HL-60/S4 treated with phorbol 12-myristate 13-acetate at 8.2 ng/mL for 4 days and 3 days (cell line): Measurements from ENCODE around the gene RASL12.
"Not testable (repeated sequence)": the region's sequence is repeated elsewhere in the genome, so short reads cannot be mapped to it uniquely, and the experiment has no call there.

ENCODE experiments used
- in situ Hi-C: fragments of 300-500 bp; cut with MboI; formaldehyde crosslinking; loops from 2 replicates; pipeline ENCODE4 v1.15.0; 2022; ENCODE audit warnings: low sequenced_read_pairs

The RASL12 gene, protein sequence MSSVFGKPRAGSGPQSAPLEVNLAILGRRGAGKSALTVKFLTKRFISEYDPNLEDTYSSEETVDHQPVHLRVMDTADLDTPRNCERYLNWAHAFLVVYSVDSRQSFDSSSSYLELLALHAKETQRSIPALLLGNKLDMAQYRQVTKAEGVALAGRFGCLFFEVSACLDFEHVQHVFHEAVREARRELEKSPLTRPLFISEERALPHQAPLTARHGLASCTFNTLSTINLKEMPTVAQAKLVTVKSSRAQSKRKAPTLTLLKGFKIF

GRCh38 chr15:65067645-65068402 lies at the start of gene RASL12:
Gene RASL12, minus strand, starts transcription at chr15:65067991. Its CDS starts 156 bp downstream, at chr15:65067835.
- in situ Hi-C loops = no loop called here

DNA sequence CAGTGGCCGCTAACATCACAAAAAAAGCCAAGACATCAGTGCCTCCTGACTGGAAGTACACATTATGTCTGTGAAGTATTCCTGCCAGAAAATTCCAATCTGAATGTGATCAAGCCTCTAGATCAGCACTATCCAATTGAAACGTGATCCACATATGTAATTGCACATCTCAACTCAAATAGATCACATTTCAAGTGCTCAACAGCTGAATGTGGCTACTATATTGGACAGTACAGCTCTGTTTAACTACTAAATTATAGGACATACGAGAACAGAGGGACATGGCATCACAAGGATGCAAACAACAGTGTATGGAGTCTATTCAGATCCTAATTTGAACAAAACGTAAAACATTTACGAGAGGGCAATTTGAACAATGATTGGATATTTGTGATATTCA lies 47.8 kb upstream of the RASL12 start:
- in situ Hi-C loops = no loop called here

- in situ Hi-C loops = no loop called here
Observed at GRCh38 chr15:65115086-65115485, 47.3 kb upstream of the RASL12 start, which contains the start of gene UBAP1L. Gene UBAP1L, minus strand, starts transcription at chr15:65115200. Its CDS starts 8,985 bp downstream, at chr15:65106215.

GRCh38 chr15:65110676-65111292 lies 43.0 kb upstream of the RASL12 start:
- in situ Hi-C loops = no loop called here

- in situ Hi-C loops = no loop called here
Observed at GRCh38 chr15:65106011-65106590, 38.3 kb upstream of the RASL12 start.

DNA sequence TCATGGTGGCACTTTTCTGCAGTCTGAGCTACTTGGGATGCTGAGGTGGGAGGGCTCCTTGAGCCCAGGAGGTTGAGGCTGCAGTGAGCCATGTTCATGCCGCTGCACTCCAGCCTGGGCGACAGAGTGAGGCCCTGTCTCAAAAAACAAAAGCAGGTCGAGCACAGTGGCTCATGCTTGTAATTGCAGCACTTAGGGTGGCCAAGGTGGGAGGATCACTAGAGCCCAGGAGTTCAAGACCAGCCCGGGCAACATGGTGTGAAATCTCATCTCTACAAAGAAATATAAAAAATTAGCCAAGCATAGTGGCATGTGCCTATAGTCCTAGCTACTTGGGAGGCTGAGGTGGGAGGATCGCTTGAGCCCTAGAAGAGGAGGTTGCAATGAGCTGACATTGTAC lies 37.2 kb upstream of the RASL12 start:
- in situ Hi-C loops = no loop called here

GRCh38 chr15:65102912-65103311 lies 35.1 kb upstream of the RASL12 start:
- in situ Hi-C loops = no loop called here

DNA sequence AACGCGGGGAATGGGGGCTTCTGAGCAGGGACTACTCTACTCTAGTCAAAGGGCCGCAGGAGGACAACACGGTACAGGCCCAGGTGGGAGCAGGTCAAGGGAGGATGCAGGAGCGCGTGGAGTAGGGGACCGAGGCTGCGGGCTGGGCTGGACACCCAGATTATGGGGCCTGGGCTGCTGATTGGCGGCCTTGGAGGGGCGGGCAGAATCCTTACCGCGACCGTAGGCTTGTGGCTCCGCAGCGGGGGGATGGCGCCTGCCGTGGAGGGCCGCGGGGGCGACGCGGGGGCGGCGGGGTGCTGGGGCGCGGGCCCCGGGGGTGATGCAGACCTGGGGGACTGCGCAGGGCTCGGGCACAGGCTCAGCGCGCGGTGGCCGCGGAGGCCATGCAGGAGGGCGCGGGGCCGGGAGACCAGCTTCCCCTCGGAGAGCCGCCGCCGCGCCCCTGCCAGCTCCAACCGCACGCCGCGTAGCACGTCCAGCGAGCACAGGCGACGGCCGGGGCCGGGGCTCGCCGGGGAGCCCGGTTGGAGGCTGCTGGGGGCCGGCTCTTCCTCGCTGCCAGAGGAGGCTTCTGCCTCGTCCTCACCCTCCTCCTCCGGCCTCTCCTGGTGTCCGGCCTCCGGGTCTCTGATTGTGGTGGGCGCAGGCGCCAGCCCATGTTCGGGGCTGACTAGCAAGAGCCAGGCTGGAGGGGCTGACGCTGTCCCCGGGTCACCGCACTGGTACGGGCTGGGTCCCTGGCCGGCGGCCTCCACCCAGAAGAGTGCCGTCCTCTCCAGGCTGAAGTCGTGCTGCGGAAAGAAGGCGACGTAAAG lies 34.3 kb upstream of the RASL12 start:
- in situ Hi-C loops = no loop called here

DNA sequence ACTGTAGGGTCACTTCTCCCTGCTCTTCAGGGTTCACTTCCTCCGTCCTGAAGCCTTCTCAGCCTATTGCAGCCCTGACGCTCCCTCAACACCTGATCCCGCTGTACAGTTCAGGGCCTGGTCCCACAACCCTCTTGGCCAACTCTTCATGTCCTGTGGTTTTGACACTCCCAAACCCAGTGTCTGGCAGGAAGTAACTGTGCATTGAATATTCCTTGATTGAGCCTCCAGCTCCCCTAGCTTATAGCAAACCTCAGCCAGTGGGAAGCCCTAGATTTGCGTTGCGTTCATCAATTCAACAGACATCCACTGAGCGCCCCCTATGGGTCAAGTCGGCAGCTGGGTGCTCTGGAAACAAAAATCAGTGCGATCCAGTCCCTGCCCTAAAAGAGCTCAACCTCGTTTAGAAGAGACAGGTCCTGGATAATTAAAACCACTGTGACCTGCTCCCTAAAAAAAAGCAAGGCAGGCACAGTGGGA lies 33.7 kb upstream of the RASL12 start:
- in situ Hi-C loops = no loop called here

- in situ Hi-C loops = no loop called here
Observed at GRCh38 chr15:65100442-65100841, 32.7 kb upstream of the RASL12 start.

GRCh38 chr15:65099801-65100200 lies 32.0 kb upstream of the RASL12 start:
- in situ Hi-C loops = not testable (repeated sequence)

DNA sequence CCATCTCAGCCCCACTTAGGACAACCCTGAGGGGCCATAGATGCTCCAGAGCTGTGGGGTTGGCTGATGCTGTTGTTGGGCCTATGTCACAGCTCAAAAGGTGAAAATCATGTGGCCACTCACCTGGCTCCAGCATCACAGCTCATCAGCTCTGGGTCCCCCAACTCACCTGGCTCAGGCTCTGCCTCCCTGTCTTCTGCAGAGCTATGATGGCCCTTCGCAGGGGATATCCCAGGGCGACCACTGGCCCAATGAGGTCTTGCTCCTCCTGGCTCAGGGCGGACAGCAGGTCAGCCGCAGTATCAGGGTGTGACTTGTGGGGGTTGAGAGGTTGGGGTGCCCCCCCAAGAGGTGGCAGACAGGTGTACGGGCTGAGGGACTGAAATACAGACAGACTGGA lies 31.5 kb upstream of the RASL12 start:
- in situ Hi-C loops = no loop called here

DNA sequence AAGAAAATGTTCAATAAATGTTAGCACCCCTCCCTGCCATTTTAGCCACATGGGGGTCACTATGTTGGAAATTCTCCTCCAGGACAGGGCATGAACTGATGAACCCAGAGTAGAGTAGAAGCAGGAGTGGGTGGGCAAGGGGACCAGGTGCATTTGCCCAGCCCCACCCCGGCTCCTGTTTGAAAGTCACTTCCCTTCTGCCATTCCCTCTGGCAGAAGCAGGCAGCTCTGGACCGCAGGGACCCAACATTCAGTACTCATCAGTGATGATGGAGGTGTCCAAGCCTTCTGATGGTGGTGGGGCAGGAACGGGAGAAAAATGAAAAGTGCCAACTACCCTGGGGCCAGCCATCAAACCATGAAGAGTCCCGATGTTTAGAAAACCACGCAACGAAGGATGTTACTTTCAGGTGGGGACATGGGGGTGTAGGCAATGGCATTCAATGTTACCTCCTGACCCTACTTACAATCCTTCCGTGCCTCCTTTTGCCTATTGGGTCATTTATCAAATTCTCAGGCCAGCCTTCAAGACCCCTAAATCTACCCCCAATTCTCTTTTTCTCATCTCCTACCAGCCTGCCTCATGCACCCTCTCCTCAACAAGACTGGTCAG lies 30.0 kb upstream of the RASL12 start:
- in situ Hi-C loops = no loop called here

DNA sequence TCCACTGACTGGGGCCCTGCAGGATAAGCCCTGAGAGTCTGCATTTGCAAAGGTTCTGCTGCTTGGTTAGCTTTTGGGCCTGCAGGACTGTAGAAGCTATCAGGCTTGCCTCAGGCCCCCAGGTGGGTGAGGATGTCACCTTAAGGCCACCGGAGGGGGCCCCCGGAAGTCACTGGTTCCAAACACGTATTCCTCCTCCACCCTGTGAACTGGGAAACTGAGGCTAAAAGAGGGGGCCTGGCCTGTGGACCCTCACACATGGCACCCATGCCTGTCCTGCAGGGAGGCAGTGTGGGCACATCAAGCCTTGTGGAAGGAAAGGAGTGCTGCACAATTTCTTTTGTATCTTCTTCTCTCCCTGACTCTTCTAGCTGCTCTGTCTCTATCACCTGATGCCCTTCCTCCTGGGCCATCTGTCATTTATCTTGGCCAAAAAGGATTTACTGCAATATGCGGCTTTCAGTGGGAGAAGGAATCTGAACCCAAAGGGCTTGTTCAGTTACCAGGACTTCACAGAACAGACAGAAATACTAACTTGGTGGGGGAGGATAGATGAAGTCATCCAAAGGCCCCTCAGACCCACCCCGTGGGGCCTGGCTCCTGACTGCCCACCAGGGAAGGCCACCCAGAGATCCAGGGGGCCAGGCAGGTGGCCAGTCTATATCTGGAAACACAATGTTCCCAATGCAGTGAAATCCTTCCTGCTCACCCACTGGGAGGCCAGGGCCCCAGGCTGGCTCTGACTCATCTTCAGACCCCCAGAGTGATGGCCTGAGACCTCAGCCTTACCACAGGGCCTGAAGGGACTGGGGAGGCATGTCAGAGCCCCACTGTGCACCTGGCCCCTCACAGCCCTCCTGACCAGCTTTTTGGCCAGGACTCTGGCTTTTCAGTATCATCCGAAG lies 28.9 kb upstream of the RASL12 start:
- in situ Hi-C loops = no loop called here

DNA sequence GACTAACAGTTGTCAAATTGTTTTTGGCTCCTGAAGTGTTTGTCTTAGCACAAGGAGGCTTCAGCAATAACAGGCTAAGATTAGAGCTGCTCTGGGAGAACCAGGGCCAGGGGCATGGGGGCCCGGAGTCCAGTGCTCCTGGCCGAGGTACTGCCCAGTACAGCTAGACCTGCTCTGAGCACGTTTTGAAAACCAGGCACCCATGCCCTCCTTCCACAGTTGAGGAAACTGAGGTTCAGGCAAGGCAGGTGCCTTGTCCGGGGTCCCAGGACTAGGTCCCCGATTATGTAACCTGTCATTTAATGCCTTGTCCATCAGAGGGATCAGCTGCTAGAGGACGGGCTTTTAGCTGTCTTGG lies 27.9 kb upstream of the RASL12 start:
- in situ Hi-C loops = no loop called here

GRCh38 chr15:65095011-65095746 lies 27.4 kb upstream of the RASL12 start:
- in situ Hi-C loops = no loop called here

GRCh38 chr15:65094294-65094995 lies 26.7 kb upstream of the RASL12 start:
- in situ Hi-C loops = no loop called here

GRCh38 chr15:65093793-65094170 lies 26.0 kb upstream of the RASL12 start:
- in situ Hi-C loops = not testable (repeated sequence)
